Osteocyte (in vitro differentiated cells): ENCODE data around the gene SND1. TPM values are rescaled to one million over a fixed set of nuclear protein-coding genes. Genes with fewer than 3 reads are reported as not detected.

ENCODE experiments used
- DNase-seq: peaks from one replicate; pipeline ENCODE4 v3.0.0; 2021; ENCODE audit warnings: mixed read lengths; ENCODE audit not compliant: unreplicated experiment; ENCODE audit errors: extremely low spot score
- H3K27ac Mint-ChIP-seq: one replicate; pipeline ENCODE4 v1.8.0; 2021; ENCODE audit warnings: mild to moderate bottlenecking, mixed read lengths; ENCODE audit not compliant: unreplicated experiment
- H3K27me3 Mint-ChIP-seq: one replicate; pipeline ENCODE4 v1.8.0; 2021; ENCODE audit warnings: mixed read lengths; ENCODE audit not compliant: unreplicated experiment
- H3K36me3 Mint-ChIP-seq: one replicate; pipeline ENCODE4 v1.8.0; 2021; ENCODE audit warnings: mixed read lengths; ENCODE audit not compliant: unreplicated experiment
- H3K4me1 Mint-ChIP-seq: one replicate; pipeline ENCODE4 v1.8.0; 2021; ENCODE audit warnings: mixed read lengths; ENCODE audit not compliant: unreplicated experiment
- H3K4me3 Mint-ChIP-seq: one replicate; pipeline ENCODE4 v1.8.0; 2021; ENCODE audit warnings: mild to moderate bottlenecking, moderate library complexity, mixed read lengths; ENCODE audit not compliant: unreplicated experiment
- H3K9me3 Mint-ChIP-seq: one replicate; pipeline ENCODE4 v1.8.0; 2021; ENCODE audit warnings: mixed read lengths; ENCODE audit not compliant: unreplicated experiment
- total RNA-seq: library from RNA; stranded (reverse); gene quantifications from 2 replicates; pipeline ENCODE4 v1.2.1, GENCODE V29; 2021
- TF ChIP-seq, protein P1 (sequence below): fragments of 200-600 bp; sonication (generic); IDR thresholded peaks from 2 replicates; pipeline ENCODE4 v1.5.0; 2021; ENCODE audit warnings: antibody characterized with exemption, mild to moderate bottlenecking, moderate library complexity

SND1 gene
- total RNA-seq, 1 donor from 2014 or later: 229 TPM

DNA sequence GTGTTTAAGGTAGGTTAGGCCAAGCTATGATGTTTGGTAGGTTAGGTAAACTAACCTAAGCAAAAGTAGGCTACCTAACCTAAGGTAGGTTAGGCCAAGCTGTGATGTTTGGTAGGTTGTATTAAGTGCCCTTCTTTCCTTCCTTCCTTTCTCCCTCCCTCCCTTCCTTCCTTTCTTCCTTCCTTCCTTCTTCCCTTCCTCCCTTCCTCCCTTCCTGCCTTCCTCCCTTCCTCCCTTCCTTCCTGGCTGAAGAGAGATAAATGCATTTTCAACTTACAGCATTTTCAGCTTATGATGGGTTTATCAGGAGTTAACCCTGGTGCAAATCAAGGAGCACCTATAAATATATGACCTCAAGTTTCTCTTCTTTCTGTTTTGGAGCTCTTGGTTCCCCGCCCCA, 56.2 kb downstream of the SND1 start:
- TF ChIP-seq, protein P1, sequence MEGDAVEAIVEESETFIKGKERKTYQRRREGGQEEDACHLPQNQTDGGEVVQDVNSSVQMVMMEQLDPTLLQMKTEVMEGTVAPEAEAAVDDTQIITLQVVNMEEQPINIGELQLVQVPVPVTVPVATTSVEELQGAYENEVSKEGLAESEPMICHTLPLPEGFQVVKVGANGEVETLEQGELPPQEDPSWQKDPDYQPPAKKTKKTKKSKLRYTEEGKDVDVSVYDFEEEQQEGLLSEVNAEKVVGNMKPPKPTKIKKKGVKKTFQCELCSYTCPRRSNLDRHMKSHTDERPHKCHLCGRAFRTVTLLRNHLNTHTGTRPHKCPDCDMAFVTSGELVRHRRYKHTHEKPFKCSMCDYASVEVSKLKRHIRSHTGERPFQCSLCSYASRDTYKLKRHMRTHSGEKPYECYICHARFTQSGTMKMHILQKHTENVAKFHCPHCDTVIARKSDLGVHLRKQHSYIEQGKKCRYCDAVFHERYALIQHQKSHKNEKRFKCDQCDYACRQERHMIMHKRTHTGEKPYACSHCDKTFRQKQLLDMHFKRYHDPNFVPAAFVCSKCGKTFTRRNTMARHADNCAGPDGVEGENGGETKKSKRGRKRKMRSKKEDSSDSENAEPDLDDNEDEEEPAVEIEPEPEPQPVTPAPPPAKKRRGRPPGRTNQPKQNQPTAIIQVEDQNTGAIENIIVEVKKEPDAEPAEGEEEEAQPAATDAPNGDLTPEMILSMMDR: no peak
- H3K27ac Mint-ChIP-seq: peak overlapping the region; percentile 10
- no peaks in the 10 kb centered on the region for H3K27me3 Mint-ChIP-seq
- H3K4me3 Mint-ChIP-seq: no peak overlapping the region
- H3K4me1 Mint-ChIP-seq: no peaks in the 10 kb centered on the region
- H3K9me3 Mint-ChIP-seq: peaks cover 13% of the 10 kb centered on the region
- peaks cover 62% of the 10 kb centered on the region for H3K36me3 Mint-ChIP-seq
- no peak for DNase-seq

DNA sequence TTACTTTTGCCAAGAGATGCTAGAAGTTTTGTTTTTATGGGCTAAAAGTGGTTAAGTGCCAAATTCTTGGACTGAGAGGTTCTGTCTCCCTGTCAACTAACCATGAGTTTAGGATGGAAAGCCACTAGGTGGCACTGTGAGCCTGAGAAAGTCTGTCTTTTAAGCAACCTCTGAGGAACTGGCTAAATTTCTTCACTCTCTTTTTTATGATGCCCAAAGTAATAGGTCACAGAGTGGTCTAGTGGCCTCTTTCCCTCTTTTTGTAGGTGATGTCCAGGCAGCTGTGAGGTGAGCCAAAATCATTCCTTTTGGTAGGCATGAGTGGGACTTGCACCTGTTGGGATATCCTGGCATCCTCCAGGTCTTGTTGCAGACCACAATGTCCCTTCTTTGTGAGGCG, 56.8 kb downstream of the SND1 start:
- no peak overlapping the region for H3K27ac Mint-ChIP-seq
- H3K4me1 Mint-ChIP-seq: no peaks in the 10 kb centered on the region
- H3K9me3 Mint-ChIP-seq: peaks cover 13% of the 10 kb centered on the region
- DNase-seq: no peak
- TF ChIP-seq, protein P1: peak; percentile 80
- no peak overlapping the region for H3K4me3 Mint-ChIP-seq
- H3K27me3 Mint-ChIP-seq: no peaks in the 10 kb centered on the region
- peaks cover 63% of the 10 kb centered on the region for H3K36me3 Mint-ChIP-seq

DNA sequence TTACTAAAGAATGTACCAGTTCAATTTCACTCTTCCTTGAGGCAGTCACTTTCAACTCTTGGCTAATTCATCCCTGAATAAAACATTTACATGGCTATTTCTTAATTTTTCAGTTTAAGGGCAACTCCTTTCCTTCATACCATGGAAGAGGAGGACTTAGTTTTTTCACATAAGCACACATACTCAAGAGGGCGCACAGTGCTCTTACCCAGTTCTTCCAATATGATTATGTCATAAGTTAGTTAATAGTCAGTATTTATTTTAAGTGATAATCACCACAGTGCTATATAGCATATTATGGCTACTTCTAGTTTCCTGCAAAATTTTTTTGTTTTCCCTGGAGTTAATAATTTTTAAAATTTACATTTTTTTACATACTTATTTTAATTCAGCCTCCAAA, 58.6 kb downstream of the SND1 start:
- H3K4me3 Mint-ChIP-seq: no peak overlapping the region
- peaks cover under 1% of the 10 kb centered on the region for H3K4me1 Mint-ChIP-seq
- H3K36me3 Mint-ChIP-seq: peaks cover 65% of the 10 kb centered on the region
- no peak overlapping the region for H3K27ac Mint-ChIP-seq
- peaks cover 13% of the 10 kb centered on the region for H3K9me3 Mint-ChIP-seq
- DNase-seq: no peak
- TF ChIP-seq, protein P1: no peak
- no peaks in the 10 kb centered on the region for H3K27me3 Mint-ChIP-seq

DNA sequence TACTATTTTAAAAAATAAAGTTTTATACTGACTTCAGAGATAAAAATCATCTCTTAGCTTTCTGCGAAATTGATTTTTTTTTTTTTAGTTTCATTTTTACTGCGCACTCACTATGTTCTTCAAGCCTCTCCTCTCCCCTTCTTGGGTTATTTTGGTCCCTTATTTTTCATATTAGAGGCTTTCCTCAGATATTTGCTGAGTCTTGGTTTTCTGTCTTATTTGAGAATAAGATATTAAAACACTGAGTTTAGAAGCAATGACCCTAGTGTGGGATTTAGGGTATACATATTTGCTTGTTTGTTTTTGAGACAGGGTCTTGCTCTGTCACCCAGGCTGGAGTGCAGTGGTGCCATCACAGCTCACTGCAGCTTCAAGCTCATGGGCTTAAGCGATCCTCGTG, 59.9 kb downstream of the SND1 start:
- Mint-ChIP-seq H3K9me3 (peaks cover 13% of the 10 kb centered on the region), H3K27me3 (no peaks in the 10 kb centered on the region), H3K27ac (no peak overlapping the region), H3K4me1 (peaks cover 9% of the 10 kb centered on the region), H3K4me3 (no peak overlapping the region), H3K36me3 (peaks cover 67% of the 10 kb centered on the region)
- DNase-seq: no peak
- TF ChIP-seq, protein P1: no peak

DNA sequence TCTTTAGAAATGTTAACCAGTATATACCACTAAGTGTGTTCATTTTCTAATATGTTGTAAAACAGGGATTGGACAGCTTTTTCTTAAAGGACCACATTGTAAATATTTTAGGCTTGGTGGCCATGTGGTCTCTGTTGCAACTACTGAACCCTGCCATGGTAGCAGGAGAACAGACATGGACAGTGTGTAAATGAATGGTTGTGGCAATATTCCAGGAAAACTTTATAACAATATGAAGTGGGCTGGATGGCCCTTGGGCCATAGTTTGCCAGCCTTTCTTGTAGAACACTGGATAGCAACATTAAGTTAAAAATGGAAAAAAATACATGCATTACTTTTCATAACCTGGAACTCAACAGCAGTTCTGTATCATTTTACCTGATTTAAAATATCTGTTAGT, 61.0 kb downstream of the SND1 start:
- Mint-ChIP-seq H3K27me3 (no peaks in the 10 kb centered on the region), H3K27ac (no peak overlapping the region), H3K4me1 (peaks cover 9% of the 10 kb centered on the region), H3K36me3 (peaks cover 67% of the 10 kb centered on the region), H3K4me3 (no peak overlapping the region), H3K9me3 (peaks cover 13% of the 10 kb centered on the region)
- TF ChIP-seq, protein P1: no peak
- DNase-seq: no peak
